Tibial nerve (tissue), 4 donors: ENCODE data around the gene CEP112. TPM values are rescaled to one million over a fixed set of nuclear protein-coding genes. Genes with fewer than 3 reads are reported as not detected.

Source experiments
- DNase-seq, 2 donors: peaks; one replicate each; pipeline ENCODE4 v3.0.0-alpha.2; 2019; ENCODE audit warnings: low spot score in 2 of 2
- H3K27ac ChIP-seq, 4 donors: fragments of 200-600 bp; sonication (generic) in 3 of 4; one replicate each; pipeline ENCODE4 v1.5.1; 2017 to 2019; ENCODE audit warnings: mild to moderate bottlenecking in 1 of 4
- H3K27me3 ChIP-seq, 2 donors: fragments of 200-600 bp; sonication (generic) in 1 of 2; one replicate each; pipeline versions ENCODE4 v1.5.1 to v1.6.0; 2017 to 2019
- H3K36me3 ChIP-seq, 3 donors: fragments of 200-600 bp; sonication (generic); one replicate each; pipeline ENCODE4 v1.5.1; 2018 to 2019
- H3K4me1 ChIP-seq, 4 donors: fragments of 200-600 bp; sonication (generic) in 3 of 4; one replicate each; pipeline ENCODE4 v1.5.1; 2017 to 2019
- H3K4me3 ChIP-seq, 4 donors: fragments of 200-600 bp; sonication (generic) in 3 of 4; one replicate each; pipeline ENCODE4 v1.5.1; 2017 to 2019; ENCODE audit warnings: mild to moderate bottlenecking in 1 of 4, moderate library complexity in 1 of 4
- H3K9me3 ChIP-seq, 4 donors: fragments of 200-600 bp; sonication (generic) in 3 of 4; one replicate each; pipeline ENCODE4 v1.5.1; 2017 to 2019
- EP300 ChIP-seq, 2 donors: sonication (generic); formaldehyde crosslinking; IDR thresholded peaks; one replicate each; pipeline ENCODE4 v1.6.1; 2017; ENCODE audit warnings: antibody characterized with exemption in 2 of 2, mild to moderate bottlenecking in 1 of 2
- POLR2A ChIP-seq, 2 donors: fragments of 450-650 bp; IDR thresholded peaks; one replicate each; pipeline ENCODE4 v1.6.1; 2017; ENCODE audit warnings: antibody characterized with exemption in 2 of 2, mild to moderate bottlenecking in 2 of 2, moderate library complexity in 2 of 2
- WGBS, 2 donors: methylation state at CpG; one replicate each; pipeline ENCODE4 v1.1.5; 2018; 5-methylcytosine and 5-hydroxymethylcytosine counted together
- total RNA-seq, 4 donors: library from RNA; depleted of rRNA; stranded (reverse); fragments of >200 nt; gene quantifications; one replicate each; pipeline ENCODE4 v1.1.0, GENCODE V29; 2016
- TF ChIP-seq, protein P1 (sequence below), 5 experiments: fragments of 200-600 bp in 3 of 5; fragments of 450-650 bp in 2 of 5; sonication (generic) in 3 of 5; IDR thresholded peaks; one replicate each; pipeline ENCODE4 v1.5.1; 2016 to 2019; ENCODE audit warnings: antibody characterized with exemption in 5 of 5, mild to moderate bottlenecking in 3 of 5, moderate library complexity in 2 of 5

CEP112 gene
- total RNA-seq, 4 donors from 2014 or later: 26.0 to 46.8 (median 34.2) TPM

DNA sequence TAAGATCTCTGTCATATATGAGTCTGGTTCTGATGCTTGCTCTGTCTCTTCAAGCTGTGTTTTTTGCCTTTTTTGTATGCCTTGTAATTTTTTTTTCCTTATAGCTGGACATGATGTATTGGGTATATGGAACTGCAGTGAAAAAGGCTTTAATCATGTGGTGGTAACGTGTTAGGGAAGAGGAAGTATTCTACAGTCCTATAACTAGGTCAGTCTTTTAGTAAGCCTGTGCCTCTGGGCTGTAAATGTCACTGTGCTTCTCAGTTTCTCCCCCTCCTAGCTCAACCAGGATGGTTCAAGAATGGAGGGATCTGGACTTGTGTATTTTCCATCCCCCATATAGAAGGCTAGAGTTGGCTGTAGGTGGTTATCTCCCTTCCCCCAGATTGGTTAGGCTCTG, 428.1 kb downstream of the CEP112 start:
- no peak for DNase-seq
- 85 to 92% methylated on average over 1 of the region's 1 CpG for WGBS, 2 donors
- Histone ChIP-seq H3K4me1 (peaks cover 0 to 11% (median 0%) of the 10 kb centered on the region in 4 donors), H3K27ac (no peak overlapping the region), H3K9me3 (no peaks in the 10 kb centered on the region), H3K36me3 (no peaks in the 10 kb centered on the region), H3K4me3 (no peak overlapping the region), H3K27me3 (no peaks in the 10 kb centered on the region)
- TF ChIP-seq EP300 (IDR thresholded peaks at IDR 0.05) (no peak), POLR2A (IDR thresholded peaks at IDR 0.05) (no peak)
- TF ChIP-seq, protein P1, sequence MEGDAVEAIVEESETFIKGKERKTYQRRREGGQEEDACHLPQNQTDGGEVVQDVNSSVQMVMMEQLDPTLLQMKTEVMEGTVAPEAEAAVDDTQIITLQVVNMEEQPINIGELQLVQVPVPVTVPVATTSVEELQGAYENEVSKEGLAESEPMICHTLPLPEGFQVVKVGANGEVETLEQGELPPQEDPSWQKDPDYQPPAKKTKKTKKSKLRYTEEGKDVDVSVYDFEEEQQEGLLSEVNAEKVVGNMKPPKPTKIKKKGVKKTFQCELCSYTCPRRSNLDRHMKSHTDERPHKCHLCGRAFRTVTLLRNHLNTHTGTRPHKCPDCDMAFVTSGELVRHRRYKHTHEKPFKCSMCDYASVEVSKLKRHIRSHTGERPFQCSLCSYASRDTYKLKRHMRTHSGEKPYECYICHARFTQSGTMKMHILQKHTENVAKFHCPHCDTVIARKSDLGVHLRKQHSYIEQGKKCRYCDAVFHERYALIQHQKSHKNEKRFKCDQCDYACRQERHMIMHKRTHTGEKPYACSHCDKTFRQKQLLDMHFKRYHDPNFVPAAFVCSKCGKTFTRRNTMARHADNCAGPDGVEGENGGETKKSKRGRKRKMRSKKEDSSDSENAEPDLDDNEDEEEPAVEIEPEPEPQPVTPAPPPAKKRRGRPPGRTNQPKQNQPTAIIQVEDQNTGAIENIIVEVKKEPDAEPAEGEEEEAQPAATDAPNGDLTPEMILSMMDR (IDR thresholded peaks at IDR 0.05): no peak

DNA sequence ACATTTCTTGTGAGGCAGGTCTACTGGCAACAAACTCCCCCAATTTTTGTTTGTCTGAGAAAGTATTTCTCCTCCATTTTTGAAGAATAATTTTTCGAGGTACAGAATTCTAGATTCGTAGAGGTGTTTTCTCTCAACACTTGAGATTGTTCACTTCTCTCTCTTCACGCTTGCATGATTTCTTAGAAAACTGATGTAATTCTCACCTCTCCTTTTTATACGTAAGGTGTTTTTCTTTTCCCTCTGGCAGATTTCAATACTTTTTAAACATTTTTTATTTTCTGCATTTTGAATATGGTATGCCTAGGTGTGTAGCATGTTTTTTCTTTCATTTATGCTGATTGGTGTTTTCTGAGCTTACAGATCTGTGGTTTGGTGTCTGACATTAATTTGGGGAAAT, 429.0 kb downstream of the CEP112 start:
- H3K27me3 ChIP-seq: no peaks in the 10 kb centered on the region
- WGBS, 2 donors: 94 to 97% methylated on average over 4 of the region's 4 CpGs
- H3K9me3 ChIP-seq: no peaks in the 10 kb centered on the region
- no peak for DNase-seq
- no peaks in the 10 kb centered on the region for H3K36me3 ChIP-seq
- peaks cover 0 to 12% (median 0%) of the 10 kb centered on the region in 4 donors for H3K4me1 ChIP-seq
- no peak overlapping the region for H3K4me3 ChIP-seq
- TF ChIP-seq EP300 (IDR thresholded peaks at IDR 0.05): no peak
- TF ChIP-seq POLR2A (IDR thresholded peaks at IDR 0.05): no peak
- TF ChIP-seq, protein P1 (IDR thresholded peaks at IDR 0.05): no peak
- no peak overlapping the region for H3K27ac ChIP-seq

DNA sequence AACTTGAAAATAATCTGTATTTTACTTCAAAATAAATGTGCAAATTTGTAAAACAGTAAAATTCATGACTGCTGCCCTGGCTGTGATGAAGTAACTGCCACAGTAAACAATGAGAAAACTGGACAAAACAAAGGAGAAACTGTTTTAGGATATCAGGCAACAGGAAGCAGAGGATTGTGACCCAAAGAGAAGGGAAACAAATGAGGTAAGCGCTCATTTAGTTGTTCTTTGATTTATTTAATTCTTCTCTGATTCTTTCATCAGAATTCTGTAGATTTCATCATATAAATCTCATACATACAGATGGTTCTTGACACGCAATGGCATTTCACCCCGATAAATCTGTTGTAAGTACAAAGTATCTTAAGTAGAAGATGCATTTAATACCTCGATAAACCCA, 432.4 kb downstream of the CEP112 start:
- H3K4me3 ChIP-seq: no peak overlapping the region
- TF ChIP-seq POLR2A (IDR thresholded peaks at IDR 0.05) (no peak), EP300 (IDR thresholded peaks at IDR 0.05) (no peak)
- TF ChIP-seq, protein P1 (IDR thresholded peaks at IDR 0.05): no peak
- no peak for DNase-seq
- H3K27me3 ChIP-seq: no peaks in the 10 kb centered on the region
- peaks cover 0 to 12% (median 0%) of the 10 kb centered on the region in 4 donors for H3K4me1 ChIP-seq
- no peaks in the 10 kb centered on the region for H3K9me3 ChIP-seq
- H3K36me3 ChIP-seq: peaks cover 0 to 6% (median 0%) of the 10 kb centered on the region in 3 donors
- WGBS, 2 donors: 54 to 57% methylated on average over 4 of the region's 4 CpGs
- no peak overlapping the region for H3K27ac ChIP-seq

DNA sequence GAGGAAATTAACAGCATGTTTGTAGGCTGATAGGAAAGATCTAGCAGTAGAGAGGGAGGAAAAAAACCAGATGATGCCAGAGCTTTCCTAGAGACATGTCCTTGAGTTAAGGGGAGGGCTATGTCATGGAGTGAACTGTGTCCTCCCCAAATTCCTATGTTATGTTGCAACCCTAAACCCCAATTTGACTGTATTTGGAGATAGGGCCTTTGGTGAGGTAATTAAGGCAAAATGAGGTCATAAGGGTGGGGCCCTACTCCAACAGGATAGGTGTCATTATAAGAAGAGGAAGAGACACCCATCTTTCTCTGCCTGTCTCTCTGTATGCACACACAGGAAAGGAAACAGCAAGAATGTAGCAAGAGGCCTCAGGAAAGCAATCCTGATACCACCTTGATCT, 435.2 kb downstream of the CEP112 start:
- H3K4me3 ChIP-seq: no peak overlapping the region
- peaks cover 0 to 25% (median under 1%) of the 10 kb centered on the region in 4 donors for H3K4me1 ChIP-seq
- DNase-seq: no peak
- peaks cover 0 to 6% (median 0%) of the 10 kb centered on the region in 3 donors for H3K36me3 ChIP-seq
- H3K27me3 ChIP-seq: no peaks in the 10 kb centered on the region
- no peaks in the 10 kb centered on the region for H3K9me3 ChIP-seq
- no peak overlapping the region for H3K27ac ChIP-seq
- TF ChIP-seq EP300 (IDR thresholded peaks at IDR 0.05) (no peak), POLR2A (IDR thresholded peaks at IDR 0.05) (no peak)
- TF ChIP-seq, protein P1 (IDR thresholded peaks at IDR 0.05): no peak

DNA sequence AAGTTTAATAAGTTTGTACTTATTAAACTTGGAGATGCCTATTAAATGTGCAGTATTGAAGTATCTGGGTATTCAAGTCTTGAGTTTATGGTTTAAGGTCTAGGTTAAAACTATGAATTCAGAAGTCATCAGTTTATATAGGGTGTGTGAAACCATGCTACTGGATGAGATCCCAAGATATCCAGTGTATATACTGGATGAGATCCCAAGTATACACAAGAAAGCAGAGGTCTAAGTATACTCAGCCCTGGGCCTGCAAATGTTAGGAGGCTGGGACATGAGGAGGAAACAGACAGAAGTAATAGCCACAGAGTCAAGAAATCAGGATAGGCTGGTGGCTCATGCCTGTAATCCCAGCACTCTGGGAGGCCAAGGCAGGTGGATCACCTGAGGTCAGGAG, 436.1 kb downstream of the CEP112 start:
- Histone ChIP-seq H3K4me1 (peaks cover 0 to 35% (median 9%) of the 10 kb centered on the region in 4 donors), H3K27me3 (no peaks in the 10 kb centered on the region), H3K4me3 (no peak overlapping the region), H3K27ac (no peak overlapping the region), H3K9me3 (no peaks in the 10 kb centered on the region), H3K36me3 (peaks cover 0 to 6% (median 0%) of the 10 kb centered on the region in 3 donors)
- DNase-seq: no peak
- TF ChIP-seq EP300 (IDR thresholded peaks at IDR 0.05) (no peak), POLR2A (IDR thresholded peaks at IDR 0.05) (no peak)
- TF ChIP-seq, protein P1 (IDR thresholded peaks at IDR 0.05): no peak
